ENCODE measurements around the gene SMAD3.

The SMAD3 gene

GRCh38 chr15:67127331-67127664, 61.9 kb downstream of the SMAD3 start (continued):
- TF ChIP-seq, protein P1, sequence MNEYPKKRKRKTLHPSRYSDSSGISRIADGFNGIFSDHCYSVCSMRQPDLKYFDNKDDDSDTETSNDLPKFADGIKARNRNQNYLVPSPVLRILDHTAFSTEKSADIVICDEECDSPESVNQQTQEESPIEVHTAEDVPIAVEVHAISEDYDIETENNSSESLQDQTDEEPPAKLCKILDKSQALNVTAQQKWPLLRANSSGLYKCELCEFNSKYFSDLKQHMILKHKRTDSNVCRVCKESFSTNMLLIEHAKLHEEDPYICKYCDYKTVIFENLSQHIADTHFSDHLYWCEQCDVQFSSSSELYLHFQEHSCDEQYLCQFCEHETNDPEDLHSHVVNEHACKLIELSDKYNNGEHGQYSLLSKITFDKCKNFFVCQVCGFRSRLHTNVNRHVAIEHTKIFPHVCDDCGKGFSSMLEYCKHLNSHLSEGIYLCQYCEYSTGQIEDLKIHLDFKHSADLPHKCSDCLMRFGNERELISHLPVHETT (tag by site-specific recombination; IDR thresholded peaks at IDR 0.05), result no peak
- TF ChIP-seq ZFP69B (tag by site-specific recombination; IDR thresholded peaks at IDR 0.05), result no peak
- TF ChIP-seq ZSCAN23 (tag by site-specific recombination; IDR thresholded peaks at IDR 0.05), result no peak
- no peak for TF ChIP-seq GFI1B (tag by site-specific recombination; IDR thresholded peaks at IDR 0.05)
- no peak for TF ChIP-seq ZBTB6 (tag by site-specific recombination; IDR thresholded peaks at IDR 0.05)
- TF ChIP-seq, protein P2, sequence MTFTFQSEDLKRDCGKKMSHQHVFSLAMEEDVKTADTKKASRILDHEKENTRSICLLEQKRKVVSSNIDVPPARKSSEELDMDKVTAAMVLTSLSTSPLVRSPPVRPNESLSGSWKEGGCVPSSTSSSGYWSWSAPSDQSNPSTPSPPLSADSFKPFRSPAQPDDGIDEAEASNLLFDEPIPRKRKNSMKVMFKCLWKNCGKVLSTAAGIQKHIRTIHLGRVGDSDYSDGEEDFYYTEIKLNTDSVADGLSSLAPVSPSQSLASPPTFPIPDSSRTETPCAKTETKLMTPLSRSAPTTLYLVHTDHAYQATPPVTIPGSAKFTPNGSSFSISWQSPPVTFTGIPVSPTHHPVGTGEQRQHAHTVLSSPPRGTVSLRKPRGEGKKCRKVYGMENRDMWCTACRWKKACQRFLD (tag by site-specific recombination; IDR thresholded peaks at IDR 0.05), result no peak

DNA sequence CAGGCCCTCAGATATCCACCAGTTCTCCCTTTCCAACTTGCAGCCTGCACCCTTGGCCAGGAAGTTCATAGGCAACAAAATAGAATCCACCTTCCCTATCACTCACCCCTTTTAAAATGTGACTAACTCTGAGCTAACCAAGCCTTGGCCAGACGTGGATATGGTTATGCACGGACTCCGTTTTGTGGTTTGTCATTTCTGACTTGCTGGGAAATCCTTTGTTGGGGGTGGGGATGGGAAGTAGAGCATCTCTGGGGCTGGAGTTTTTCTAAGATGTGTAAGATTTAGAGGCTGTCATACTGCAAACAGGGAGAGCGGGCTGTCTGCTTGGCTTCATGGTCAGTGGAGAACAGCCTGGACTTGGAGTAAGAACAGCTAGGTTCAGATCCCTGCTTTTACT, 62.6 kb downstream of the SMAD3 start:
- POLR2A ChIA-PET, result no interaction called here
- no peak overlapping the region for H3K27ac ChIP-seq (ENCODE audit: extremely low read depth, low read depth, low read length)
- TF ChIP-seq ZNF624 (tag by site-specific recombination; IDR thresholded peaks at IDR 0.05), result no peak
- no peak for TF ChIP-seq ZNF341 (tag by site-specific recombination; IDR thresholded peaks at IDR 0.05; ENCODE audit: low read depth)
- TF ChIP-seq ZFP3 (tag by site-specific recombination; IDR thresholded peaks at IDR 0.05; ENCODE audit: low read depth), result no peak
- TF ChIP-seq GLI4 (tag by site-specific recombination; IDR thresholded peaks at IDR 0.05), result no peak
- no peak for TF ChIP-seq ZNF18 (tag by site-specific recombination; IDR thresholded peaks at IDR 0.05)
- TF ChIP-seq ZNF600 (tag by site-specific recombination; IDR thresholded peaks at IDR 0.05), result peak; percentile 62
- peaks cover 15% of the 10 kb centered on the region for H3K4me1 ChIP-seq (ENCODE audit: control insufficient read depth, insufficient read depth, low read length)
- H3K4me3 ChIP-seq (ENCODE audit: low read depth, low read length), result no peak overlapping the region
- H3K36me3 ChIP-seq (ENCODE audit: control insufficient read depth in 2 of 2, insufficient read depth in 1 of 2, low read length in 2 of 2), result peaks cover 0 to 5% of the 10 kb centered on the region in 2 experiments; a peak in 1 of 3 replicates
- CTCF ChIA-PET, result interaction anchor here (0.6 to 1.5 kb wide), 2 partner anchors 21 to 647 kb away, joined by 3 to 4 read pairs; no protein-coding TSS in a partner anchor
- H3K9me3 ChIP-seq (ENCODE audit: control insufficient read depth, insufficient read depth, low read depth, low read length), result no peaks in the 10 kb centered on the region

DNA sequence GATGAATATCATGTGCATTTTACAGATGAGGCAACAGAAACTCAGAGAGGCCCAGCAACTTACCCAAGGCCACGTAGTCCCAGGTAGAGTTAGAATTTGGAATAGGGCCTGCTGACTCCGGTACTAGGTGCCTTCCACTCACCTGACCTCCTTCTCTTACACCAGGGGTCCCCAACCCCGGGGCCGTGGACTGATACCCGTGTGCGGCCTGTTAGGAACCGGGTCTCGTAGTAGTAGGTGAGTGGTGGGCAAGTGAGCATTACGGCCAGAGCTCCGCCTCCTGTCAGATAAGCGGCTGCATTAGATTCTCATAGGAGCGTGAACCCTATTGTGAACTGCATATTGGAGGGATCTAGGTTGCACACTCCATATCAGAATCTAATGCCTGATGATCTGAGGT, 64.8 kb downstream of the SMAD3 start:
- H3K27ac ChIP-seq (ENCODE audit: extremely low read depth, low read depth, low read length), result no peak overlapping the region
- H3K36me3 ChIP-seq (ENCODE audit: control insufficient read depth in 2 of 2, insufficient read depth in 1 of 2, low read length in 2 of 2), result peaks cover 0 to 5% of the 10 kb centered on the region in 2 experiments; a peak in 1 of 3 replicates
- TF ChIP-seq AEBP2 (tag by site-specific recombination; IDR thresholded peaks at IDR 0.05; ENCODE audit: borderline replicate concordance) (no peak), PBX3 (CRISPR knock-in tag; IDR thresholded peaks at IDR 0.05) (no peak), ZNF510 (tag by site-specific recombination; IDR thresholded peaks at IDR 0.05; ENCODE audit: insufficient replicate concordance) (no peak), ZNF658 (tag by site-specific recombination; IDR thresholded peaks at IDR 0.05) (no peak), ZNF664 (tag by site-specific recombination; IDR thresholded peaks at IDR 0.05) (no peak), OSR2 (tag by site-specific recombination; IDR thresholded peaks at IDR 0.05) (no peak), ZBTB6 (tag by site-specific recombination; IDR thresholded peaks at IDR 0.05) (no peak), ZNF560 (tag by site-specific recombination; IDR thresholded peaks at IDR 0.05; ENCODE audit: borderline replicate concordance) (no peak)
- TF ChIP-seq, protein P3, sequence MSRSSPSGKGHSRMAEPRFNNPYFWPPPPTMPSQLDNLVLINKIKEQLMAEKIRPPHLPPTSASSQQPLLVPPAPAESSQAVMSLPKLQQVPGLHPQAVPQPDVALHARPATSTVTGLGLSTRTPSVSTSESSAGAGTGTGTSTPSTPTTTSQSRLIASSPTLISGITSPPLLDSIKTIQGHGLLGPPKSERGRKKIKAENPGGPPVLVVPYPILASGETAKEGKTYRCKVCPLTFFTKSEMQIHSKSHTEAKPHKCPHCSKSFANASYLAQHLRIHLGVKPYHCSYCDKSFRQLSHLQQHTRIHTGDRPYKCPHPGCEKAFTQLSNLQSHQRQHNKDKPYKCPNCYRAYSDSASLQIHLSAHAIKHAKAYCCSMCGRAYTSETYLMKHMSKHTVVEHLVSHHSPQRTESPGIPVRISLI (tag by site-specific recombination; IDR thresholded peaks at IDR 0.05), result no peak
- no peaks in the 10 kb centered on the region for H3K9me3 ChIP-seq (ENCODE audit: control insufficient read depth, insufficient read depth, low read depth, low read length)
- no peak overlapping the region for H3K4me3 ChIP-seq (ENCODE audit: low read depth, low read length)
- peaks cover 30% of the 10 kb centered on the region for H3K4me1 ChIP-seq (ENCODE audit: control insufficient read depth, insufficient read depth, low read length)
- CTCF ChIA-PET, result interaction anchor here (0.5 to 0.7 kb wide), 2 partner anchors 82 to 1253 kb away, joined by 3 read pairs; no protein-coding TSS in a partner anchor
- POLR2A ChIA-PET, result interaction anchor here (0.8 kb wide), 2 partner anchors 11 to 65 kb away, joined by 3 read pairs; partner anchors contain the start of gene SMAD3
